GM23338 (cell line): Measurements from ENCODE around the gene BMAL1. TPM values are rescaled to one million over a fixed set of nuclear protein-coding genes. Genes with fewer than 3 reads are reported as not detected.
A peak's percentile ranks its signal among the peaks of the same experiment; 100 is the strongest.
"Not testable (repeated sequence)": the region's sequence is repeated elsewhere in the genome, so short reads cannot be mapped to it uniquely, and the experiment has no call there.

Experiments used
- ATAC-seq: fragments of 200-7000 bp; cut with Tn5 transposase; 3 replicates; pipeline ENCODE4 v1.9.1; 2020
- DNase-seq: peaks from one replicate; pipeline ENCODE4 v3.0.0-alpha.2; 2015; ENCODE audit warnings: low spot score
- H2AFZ ChIP-seq: fragments of 200-600 bp; sonication (generic); 2 replicates; pipeline ENCODE4 v1.8.0; 2016; ENCODE audit warnings: antibody characterized with exemption, mild to moderate bottlenecking, moderate library complexity
- H3F3A ChIP-seq: fragments of 200-600 bp; sonication (generic); replicated peaks from 2 replicates; pipeline ENCODE4 v1.8.0; 2017; ENCODE audit warnings: antibody characterized with exemption, mixed run types, low read depth
- H3K27ac ChIP-seq: fragments of 200-600 bp; sonication (generic); 2 replicates; pipeline ENCODE4 v1.6.1; 2016; ENCODE audit warnings: low read depth
- H3K27me3 ChIP-seq: fragments of 200-600 bp; sonication (generic); 2 replicates; pipeline ENCODE4 v1.8.0; 2016; ENCODE audit warnings: mild to moderate bottlenecking, mixed run types, moderate library complexity; ENCODE audit not compliant: insufficient read depth
- H3K36me3 ChIP-seq: fragments of 200-600 bp; sonication (generic); 2 replicates; pipeline ENCODE4 v1.8.0; 2016; ENCODE audit warnings: mild to moderate bottlenecking; ENCODE audit not compliant: insufficient read depth
- H3K4me1 ChIP-seq: fragments of 200-600 bp; sonication (generic); 2 replicates; pipeline ENCODE4 v1.8.0; 2016; ENCODE audit warnings: mild to moderate bottlenecking, moderate library complexity; ENCODE audit not compliant: insufficient read depth
- H3K4me2 ChIP-seq: fragments of 200-600 bp; sonication (generic); 2 replicates; pipeline ENCODE4 v1.7.1; 2017; ENCODE audit warnings: mixed run types
- H3K4me3 ChIP-seq: fragments of 200-600 bp; sonication (generic); 2 replicates; pipeline ENCODE4 v1.6.1; 2016; ENCODE audit warnings: mixed run types
- H3K79me2 ChIP-seq: fragments of 200-600 bp; sonication (generic); replicated peaks from 2 replicates; pipeline ENCODE4 v1.8.0; 2017; ENCODE audit warnings: mild to moderate bottlenecking; ENCODE audit not compliant: insufficient read depth
- H3K9me2 ChIP-seq: fragments of 200-600 bp; sonication (generic); 2 replicates; pipeline ENCODE4 v1.8.0; 2017; ENCODE audit not compliant: insufficient read depth
- H4K20me1 ChIP-seq: fragments of 200-600 bp; sonication (generic); replicated peaks from 2 replicates; pipeline ENCODE4 v1.8.0; 2017; ENCODE audit warnings: mild to moderate bottlenecking; ENCODE audit not compliant: insufficient read depth
- H3K27ac Mint-ChIP-seq: 2 replicates; pipeline ENCODE4 v1.8.0; 2020; ENCODE audit warnings: inconsistent platforms, mild to moderate bottlenecking, moderate library complexity, mixed read lengths
- H3K27me3 Mint-ChIP-seq: 3 replicates; pipeline ENCODE4 v1.8.0; 2022; ENCODE audit warnings: low read depth, mild to moderate bottlenecking, moderate library complexity, mixed read lengths, inconsistent platforms; ENCODE audit not compliant: insufficient read depth, poor library complexity
- H3K36me3 Mint-ChIP-seq: 3 replicates; pipeline ENCODE4 v1.8.0; 2021; ENCODE audit warnings: low read depth, mild to moderate bottlenecking, inconsistent platforms, moderate library complexity, mixed read lengths
- H3K4me1 Mint-ChIP-seq: 3 replicates; pipeline ENCODE4 v1.8.0; 2020; ENCODE audit warnings: mild to moderate bottlenecking, inconsistent platforms, mixed read lengths
- H3K4me3 Mint-ChIP-seq: 3 replicates; pipeline ENCODE4 v1.8.0; 2021; ENCODE audit warnings: moderate library complexity, mild to moderate bottlenecking, inconsistent platforms, mixed read lengths
- H3K9me3 Mint-ChIP-seq: 3 replicates; pipeline ENCODE4 v1.8.0; 2020; ENCODE audit warnings: moderate library complexity, mild to moderate bottlenecking, inconsistent platforms, mixed read lengths
- CREB1 ChIP-seq: fragments of 250-450 bp; sonication (Bioruptor Pico); IDR thresholded peaks from 2 replicates; pipeline ENCODE4 v1.5.0; 2020; ENCODE audit warnings: low read depth, mild to moderate bottlenecking, moderate library complexity
- EZH2 ChIP-seq: fragments of 200-600 bp; sonication (generic); IDR thresholded peaks from one replicate; pipeline ENCODE4 v1.8.0; 2017; ENCODE audit warnings: antibody characterized with exemption, mild to moderate bottlenecking, low read depth; ENCODE audit not compliant: unreplicated experiment
- JUNB ChIP-seq: IDR thresholded peaks from one replicate; pipeline ENCODE4 v1.6.1; 2016; ENCODE audit warnings: antibody characterized with exemption; ENCODE audit not compliant: unreplicated experiment
- ZNF331 ChIP-seq: fragments of 250-450 bp; sonication (Bioruptor Pico); IDR thresholded peaks from 2 replicates; pipeline ENCODE4 v1.5.0; 2020; ENCODE audit warnings: low read depth, mild to moderate bottlenecking, moderate library complexity
- polyA plus RNA-seq: library from polyadenylated mRNA; unstranded; fragments of >200 nt; fragmentation: Nextera tagmentation; extraction: Ambion mirVana; gene quantifications from 2 replicates; pipeline ENCODE4 v1.2.1, GENCODE V29; 2016
- total RNA-seq: library from RNA; depleted of rRNA; stranded (reverse); fragments of >200 nt; shearing (Covaris generic); gene quantifications from 2 replicates; pipeline ENCODE4 v1.2.3, GENCODE V29; 2014; rRNA removed
- TF ChIP-seq, protein P1 (sequence below), 2 experiments: fragments of 200-600 bp in 1 of 2; sonication (generic) in 1 of 2; conservative IDR thresholded peaks; 2 replicates each; pipeline versions ENCODE4 v1.5.1 to v1.6.1; 2016 to 2017; ENCODE audit warnings: antibody characterized with exemption in 2 of 2, low read depth in 2 of 2, mild to moderate bottlenecking in 2 of 2, moderate library complexity in 1 of 2

Gene BMAL1
- total and polyA plus RNA-seq, 2 experiments from 2014 or later: 5.1 to 7.2 TPM

DNA sequence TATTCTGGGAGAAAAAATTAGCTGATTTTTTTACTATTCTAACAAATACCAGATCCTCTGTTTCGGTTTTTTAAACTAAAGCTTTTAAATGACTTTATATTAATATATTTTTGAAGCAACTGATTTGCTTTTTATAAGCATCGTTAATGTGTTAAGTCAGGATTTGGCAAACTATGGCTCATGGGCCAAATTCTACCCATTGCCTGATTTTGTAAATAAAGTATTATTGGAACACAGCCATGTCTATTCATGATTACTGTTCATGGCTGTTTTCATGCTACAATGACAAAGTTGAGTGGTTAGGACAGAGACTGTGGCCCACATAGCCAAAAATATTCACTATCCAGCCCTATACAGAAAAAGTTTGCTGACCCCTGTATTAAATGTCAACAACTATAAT, 155.8 kb downstream of the BMAL1 start (continued):
- TF ChIP-seq EZH2 (no peak), ZNF331 (CRISPR knock-in tag) (no peak)
- TF ChIP-seq, protein P1, sequence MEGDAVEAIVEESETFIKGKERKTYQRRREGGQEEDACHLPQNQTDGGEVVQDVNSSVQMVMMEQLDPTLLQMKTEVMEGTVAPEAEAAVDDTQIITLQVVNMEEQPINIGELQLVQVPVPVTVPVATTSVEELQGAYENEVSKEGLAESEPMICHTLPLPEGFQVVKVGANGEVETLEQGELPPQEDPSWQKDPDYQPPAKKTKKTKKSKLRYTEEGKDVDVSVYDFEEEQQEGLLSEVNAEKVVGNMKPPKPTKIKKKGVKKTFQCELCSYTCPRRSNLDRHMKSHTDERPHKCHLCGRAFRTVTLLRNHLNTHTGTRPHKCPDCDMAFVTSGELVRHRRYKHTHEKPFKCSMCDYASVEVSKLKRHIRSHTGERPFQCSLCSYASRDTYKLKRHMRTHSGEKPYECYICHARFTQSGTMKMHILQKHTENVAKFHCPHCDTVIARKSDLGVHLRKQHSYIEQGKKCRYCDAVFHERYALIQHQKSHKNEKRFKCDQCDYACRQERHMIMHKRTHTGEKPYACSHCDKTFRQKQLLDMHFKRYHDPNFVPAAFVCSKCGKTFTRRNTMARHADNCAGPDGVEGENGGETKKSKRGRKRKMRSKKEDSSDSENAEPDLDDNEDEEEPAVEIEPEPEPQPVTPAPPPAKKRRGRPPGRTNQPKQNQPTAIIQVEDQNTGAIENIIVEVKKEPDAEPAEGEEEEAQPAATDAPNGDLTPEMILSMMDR (conservative IDR thresholded peaks at IDR 0.05; ENCODE audit: low read depth in 2 of 2): no peak

- H3K4me3 Mint-ChIP-seq: peak overlapping the region; percentile 2; the same call in 2 of the 3 replicates
- Histone ChIP-seq H3K36me3 (no peaks in the 10 kb centered on the region), H3K79me2 (peaks cover 24% of the 10 kb centered on the region; the same call in 1 of the 2 replicates), H3F3A (no peaks in the 10 kb centered on the region), H3K4me1 (peaks cover 44% of the 10 kb centered on the region), H3K9me2 (no peaks in the 10 kb centered on the region), H3K4me3 (0 out of 2 replicates have a peak overlapping the region, but pooled peaks have one; percentile 2), H3K27ac (peak overlapping the region; percentile 18), H3K27me3 (no peaks in the 10 kb centered on the region), H4K20me1 (no peaks in the 10 kb centered on the region), H2AFZ (no peak overlapping the region), H3K4me2 (peak overlapping the region; percentile 14)
- H3K27me3 Mint-ChIP-seq: no peaks in the 10 kb centered on the region
- ATAC-seq (peak; percentile 88), DNase-seq (peak; percentile 73)
- peak overlapping the region; percentile 89 for H3K27ac Mint-ChIP-seq
- peaks cover 38% of the 10 kb centered on the region for H3K4me1 Mint-ChIP-seq
- H3K9me3 Mint-ChIP-seq: 0 out of 3 replicates have a peak, but pooled peaks cover 1% of the 10 kb centered on the region
- TF ChIP-seq CREB1 (CRISPR knock-in tag) (0 out of 2 replicates have a peak, but pooled peaks have one; percentile 11), JUNB (no peak)
- H3K36me3 Mint-ChIP-seq: peaks cover 7% of the 10 kb centered on the region; the same call in 2 of the 3 replicates
Measured at GRCh38 chr11:13434247-13435205, 156.9 kb downstream of the BMAL1 start.

- ATAC-seq, H3K36me3 Mint-ChIP-seq, H3K27me3 ChIP-seq, H3K9me2 ChIP-seq, H3K4me3 ChIP-seq, DNase-seq, H3F3A ChIP-seq, H3K27ac ChIP-seq, H3K36me3 ChIP-seq, H3K4me3 Mint-ChIP-seq, H4K20me1 ChIP-seq, H3K79me2 ChIP-seq, H3K27me3 Mint-ChIP-seq, H2AFZ ChIP-seq, H3K9me3 Mint-ChIP-seq: not testable (repeated sequence)
- Histone ChIP-seq H3K4me1 (peaks cover 50% of the 10 kb centered on the region), H3K4me2 (peak overlapping the region; percentile 9; the same call in 1 of the 2 replicates)
- Mint-ChIP-seq H3K27ac (peak overlapping the region; percentile 36; the same call in 1 of the 2 replicates), H3K4me1 (peaks cover 48% of the 10 kb centered on the region)
Measured at GRCh38 chr11:13436836-13437235, 159.2 kb downstream of the BMAL1 start.

Other genes starting within 250 kb of the BMAL1 start
- gene BTBD10, start 185.4 kb downstream of the BMAL1 start, total RNA-seq: 30.1 and 31.3 TPM in 2 replicates
- gene BTBD10, start 185.4 kb downstream of the BMAL1 start, polyA plus RNA-seq: 16.8 and 20.2 TPM in 2 replicates
- not detected in 2 replicates for gene PTH, start 218.2 kb downstream of the BMAL1 start, total RNA-seq
- not detected in 2 replicates for gene PTH, start 218.2 kb downstream of the BMAL1 start, polyA plus RNA-seq